GM23338 (cell line): ENCODE data around the gene BAK1.

Experiments
- EZH2phosphoT487 ChIP-seq: fragments of 200-600 bp; sonication (generic); IDR thresholded peaks from one replicate; pipeline ENCODE4 v1.8.1; 2018; ENCODE audit warnings: antibody characterized with exemption; ENCODE audit not compliant: unreplicated experiment
- POLR2AphosphoS5 ChIP-seq: IDR thresholded peaks from 2 replicates; pipeline ENCODE4 v1.6.1; 2016; ENCODE audit warnings: antibody characterized with exemption, low read depth
- REST ChIP-seq: IDR thresholded peaks from one replicate; pipeline ENCODE4 v1.6.1; 2018; ENCODE audit warnings: antibody characterized with exemption; ENCODE audit not compliant: unreplicated experiment
- TF ChIP-seq, protein P1 (sequence below), 2 experiments: fragments of 200-600 bp in 1 of 2; sonication (generic) in 1 of 2; conservative IDR thresholded peaks; 2 replicates each; pipeline versions ENCODE4 v1.5.1 to v1.6.1; 2016 to 2017; ENCODE audit warnings: antibody characterized with exemption in 2 of 2, low read depth in 2 of 2, mild to moderate bottlenecking in 2 of 2, moderate library complexity in 1 of 2

DNA sequence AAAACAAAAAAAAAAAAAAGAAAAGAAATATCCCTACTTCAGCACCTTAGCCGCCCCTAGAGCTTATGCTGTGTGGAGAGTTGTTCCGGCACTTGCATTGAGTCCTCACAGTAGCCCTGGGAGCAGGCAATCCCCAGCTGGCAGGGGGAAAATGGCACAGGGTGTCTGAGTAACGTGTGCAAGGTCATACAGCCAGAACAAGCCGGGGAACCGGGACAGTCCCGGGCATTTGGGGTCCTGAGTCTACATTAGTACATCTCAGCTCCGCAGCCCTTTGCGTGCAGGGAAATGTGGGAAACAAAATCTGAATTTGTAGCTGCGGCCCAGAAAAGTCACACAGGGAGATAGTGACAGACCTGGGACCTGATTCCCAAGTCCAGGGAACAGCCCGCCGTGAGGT lies 3.4 kb downstream of the BAK1 start:
- TF ChIP-seq, protein P1, sequence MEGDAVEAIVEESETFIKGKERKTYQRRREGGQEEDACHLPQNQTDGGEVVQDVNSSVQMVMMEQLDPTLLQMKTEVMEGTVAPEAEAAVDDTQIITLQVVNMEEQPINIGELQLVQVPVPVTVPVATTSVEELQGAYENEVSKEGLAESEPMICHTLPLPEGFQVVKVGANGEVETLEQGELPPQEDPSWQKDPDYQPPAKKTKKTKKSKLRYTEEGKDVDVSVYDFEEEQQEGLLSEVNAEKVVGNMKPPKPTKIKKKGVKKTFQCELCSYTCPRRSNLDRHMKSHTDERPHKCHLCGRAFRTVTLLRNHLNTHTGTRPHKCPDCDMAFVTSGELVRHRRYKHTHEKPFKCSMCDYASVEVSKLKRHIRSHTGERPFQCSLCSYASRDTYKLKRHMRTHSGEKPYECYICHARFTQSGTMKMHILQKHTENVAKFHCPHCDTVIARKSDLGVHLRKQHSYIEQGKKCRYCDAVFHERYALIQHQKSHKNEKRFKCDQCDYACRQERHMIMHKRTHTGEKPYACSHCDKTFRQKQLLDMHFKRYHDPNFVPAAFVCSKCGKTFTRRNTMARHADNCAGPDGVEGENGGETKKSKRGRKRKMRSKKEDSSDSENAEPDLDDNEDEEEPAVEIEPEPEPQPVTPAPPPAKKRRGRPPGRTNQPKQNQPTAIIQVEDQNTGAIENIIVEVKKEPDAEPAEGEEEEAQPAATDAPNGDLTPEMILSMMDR (conservative IDR thresholded peaks at IDR 0.05; ENCODE audit: low read depth in 2 of 2): no peak
- TF ChIP-seq POLR2AphosphoS5 (no peak), REST (no peak), EZH2phosphoT487 (no peak)
